Iris pigment epithelial cell (primary cell): Measurements from ENCODE around the gene OSTM1.

ENCODE experiments used
- DNase-seq: peaks from one replicate; pipeline ENCODE4 v3.0.0-alpha.2; 2011; ENCODE audit warnings: low read depth

The OSTM1 gene

GRCh38 chr6:108102965-108103364 lies 28.4 kb upstream of the OSTM1 start:
- no peak for DNase-seq

- DNase-seq = no peak
Observed at GRCh38 chr6:108100003-108100402, 25.5 kb upstream of the OSTM1 start.

- no peak for DNase-seq
Observed at GRCh38 chr6:108097882-108098281, 23.3 kb upstream of the OSTM1 start.

DNA sequence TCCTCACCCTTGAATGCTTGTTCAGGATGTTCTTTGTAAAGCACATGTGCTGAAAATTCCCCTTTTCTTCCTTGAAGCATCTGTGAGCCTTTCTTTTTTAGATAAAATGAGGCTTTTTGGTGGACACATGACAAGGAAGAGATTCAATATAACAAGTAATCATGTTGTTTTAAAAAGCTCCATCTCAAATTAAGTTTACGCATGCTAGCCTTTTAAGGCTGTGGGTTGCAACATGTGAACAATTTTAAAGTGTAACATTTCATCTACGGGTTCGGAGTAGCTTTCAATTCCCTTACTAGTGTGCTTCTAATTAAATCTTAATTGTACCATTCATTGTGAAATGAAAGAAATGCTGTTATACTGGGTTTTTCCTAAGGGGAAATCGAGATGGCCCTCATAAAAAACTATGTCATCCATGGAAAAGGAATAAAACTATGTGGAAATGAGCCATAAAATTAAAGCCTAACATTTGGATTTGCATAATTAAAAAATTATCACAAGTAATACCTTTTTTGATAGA lies 19.3 kb upstream of the OSTM1 start:
- no peak for DNase-seq

DNA sequence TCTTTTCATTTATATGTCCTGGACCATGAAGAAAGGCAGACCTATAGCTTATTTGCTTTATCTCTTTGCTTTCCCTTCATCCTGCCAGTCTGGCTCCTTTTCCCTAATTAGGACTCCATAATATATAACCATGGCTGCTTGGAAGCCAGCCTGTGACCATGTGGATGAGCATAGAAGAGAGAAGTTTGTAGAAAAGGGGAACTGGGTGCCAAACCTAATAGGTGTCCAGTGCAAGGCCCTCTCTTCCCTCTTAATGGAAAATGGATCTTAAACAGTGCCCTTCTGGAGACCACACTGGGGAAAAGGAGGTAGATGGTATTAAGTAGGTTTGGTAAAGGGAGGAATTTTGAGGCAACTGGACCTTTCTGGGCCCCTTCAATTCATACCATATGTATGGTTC lies 16.7 kb upstream of the OSTM1 start:
- no peak for DNase-seq

DNA sequence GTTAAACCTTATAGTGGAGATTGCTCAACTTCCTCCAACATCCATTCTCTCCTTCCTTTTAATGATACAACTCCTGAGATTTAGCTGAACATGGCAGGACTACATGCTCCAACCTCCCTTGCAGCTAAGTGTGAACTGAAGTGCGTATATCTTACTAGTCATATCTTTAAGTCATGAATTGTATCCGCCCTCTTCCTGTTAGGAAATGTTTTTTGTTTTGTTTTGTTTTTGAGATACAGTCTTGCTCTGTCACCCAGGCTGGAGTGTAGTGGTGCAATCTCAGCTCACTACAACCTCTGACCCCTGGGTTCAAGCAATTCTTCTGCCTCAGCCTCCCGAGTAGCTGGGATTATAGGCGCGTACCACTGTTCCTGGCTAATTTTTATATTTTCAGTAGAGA lies 8.8 kb upstream of the OSTM1 start:
- peak; percentile 12 for DNase-seq

GRCh38 chr6:108082539-108082938 lies 8.0 kb upstream of the OSTM1 start:
- no peak for DNase-seq

- DNase-seq = peak; percentile 77
Observed at GRCh38 chr6:108080010-108080780, 5.7 kb upstream of the OSTM1 start.

DNA sequence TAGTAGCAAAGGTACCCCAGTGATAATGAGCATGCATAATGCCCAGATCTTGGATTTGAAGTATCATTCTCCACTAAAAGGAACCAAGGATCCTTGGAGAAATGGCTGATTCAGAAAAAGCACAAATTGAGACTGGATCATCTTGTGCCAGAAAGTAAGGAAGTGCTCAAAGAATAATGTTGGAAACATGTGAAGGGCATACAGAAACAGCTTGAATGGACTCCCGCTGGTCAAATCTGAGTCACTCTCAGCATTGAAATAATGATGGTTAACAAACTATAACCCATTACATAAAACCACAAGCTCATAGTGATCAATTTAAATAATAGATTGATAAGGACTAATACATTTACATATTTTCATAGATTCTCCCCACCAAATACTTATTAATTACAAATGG lies 3.6 kb upstream of the OSTM1 start:
- DNase-seq = peak; percentile 10

GRCh38 chr6:108074057-108074358 lies 533 bp downstream of the OSTM1 start:
- DNase-seq = no peak

GRCh38 chr6:108071736-108072276 lies 2.7 kb downstream of the OSTM1 start:
- DNase-seq = no peak

- no peak for DNase-seq
Observed at GRCh38 chr6:108068618-108069017, 5.9 kb downstream of the OSTM1 start.

DNA sequence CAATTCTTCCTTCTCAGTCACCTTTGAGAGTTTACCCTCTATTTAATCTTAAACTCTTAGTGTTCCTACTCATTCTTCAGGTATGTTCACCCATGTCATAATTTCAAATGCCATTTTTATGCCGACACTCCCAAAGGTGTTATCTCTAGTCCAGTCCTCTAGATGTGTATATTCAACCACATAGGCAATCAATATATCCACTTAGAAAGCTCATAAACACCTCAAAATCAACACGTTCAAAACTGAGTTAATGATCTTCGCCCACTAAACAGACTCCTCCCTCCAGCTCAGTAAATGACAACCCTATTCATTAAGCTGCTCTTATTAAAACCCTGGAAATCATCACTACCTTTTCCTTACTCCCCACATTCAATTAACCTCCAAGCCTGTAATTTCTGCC lies 6.4 kb downstream of the OSTM1 start:
- no peak for DNase-seq

GRCh38 chr6:108052706-108053105 lies 21.8 kb downstream of the OSTM1 start:
- no peak for DNase-seq

- no peak for DNase-seq
Observed at GRCh38 chr6:108051481-108051880, 23.1 kb downstream of the OSTM1 start.

DNA sequence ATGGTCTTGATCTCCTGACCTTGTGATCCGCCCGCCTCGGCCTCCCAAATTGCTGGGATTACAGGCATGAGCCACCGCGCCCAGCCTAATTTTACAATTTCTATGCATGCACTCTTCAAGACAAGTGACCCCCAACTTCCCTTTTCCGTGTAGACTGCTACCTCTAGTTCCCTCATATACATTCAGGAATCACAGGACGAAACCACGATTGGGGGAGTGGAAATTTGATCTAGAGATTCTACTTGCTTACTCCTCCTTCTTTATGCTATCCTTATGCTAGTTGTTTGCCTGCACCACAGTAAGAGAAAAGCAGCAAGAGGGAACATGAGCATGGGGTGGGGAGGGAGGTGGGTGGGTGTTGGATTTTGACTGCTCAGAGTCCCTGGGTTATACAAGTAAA lies 34.9 kb downstream of the OSTM1 start:
- DNase-seq = no peak

- DNase-seq = no peak
Observed at GRCh38 chr6:108036884-108037283, 37.7 kb downstream of the OSTM1 start.

- DNase-seq = no peak
Observed at GRCh38 chr6:108031968-108032367, 42.6 kb downstream of the OSTM1 start.

DNA sequence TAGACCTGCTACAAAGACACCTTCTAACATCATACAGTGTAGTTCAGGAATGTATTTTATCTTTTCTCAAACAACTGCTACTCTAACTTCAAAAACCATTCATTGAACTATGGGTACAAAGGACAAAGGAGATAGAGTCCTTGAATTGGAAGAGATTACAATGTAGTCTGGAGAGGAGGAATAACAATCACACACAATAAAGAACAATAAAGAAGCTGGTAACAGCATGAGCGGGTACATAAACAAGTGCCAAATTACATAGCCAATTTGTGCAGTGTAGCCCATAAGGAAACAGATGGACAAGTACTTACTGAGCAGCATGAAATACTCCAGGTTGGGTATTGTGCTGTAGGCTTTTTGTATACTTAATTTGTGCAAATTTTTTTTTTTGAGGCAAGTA lies 44.3 kb downstream of the OSTM1 start:
- no peak for DNase-seq

GRCh38 chr6:108029226-108029921 lies 45.2 kb downstream of the OSTM1 start:
- no peak for DNase-seq

DNA sequence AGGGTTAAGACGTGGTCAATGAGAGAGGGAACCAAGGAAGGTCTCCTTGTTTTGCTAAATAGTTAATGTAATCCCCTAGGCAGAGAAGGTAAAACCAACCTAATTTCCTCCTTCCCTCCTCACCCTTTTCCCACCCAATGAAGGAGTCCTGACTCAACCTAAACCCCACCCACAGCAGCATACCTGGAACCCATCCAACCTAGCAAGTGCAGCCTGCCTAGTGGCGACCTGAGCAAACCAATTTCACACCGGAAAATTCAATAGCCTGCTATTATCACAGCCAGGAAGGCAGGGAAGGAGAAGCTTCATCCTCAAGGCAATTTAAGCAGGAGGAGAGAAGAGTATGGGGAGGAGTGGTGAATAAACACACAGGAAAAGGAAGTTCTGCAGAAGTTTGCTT lies 46.9 kb downstream of the OSTM1 start:
- peak; percentile 23 for DNase-seq

GRCh38 chr6:108027056-108027455 lies 47.5 kb downstream of the OSTM1 start:
- no peak for DNase-seq

DNA sequence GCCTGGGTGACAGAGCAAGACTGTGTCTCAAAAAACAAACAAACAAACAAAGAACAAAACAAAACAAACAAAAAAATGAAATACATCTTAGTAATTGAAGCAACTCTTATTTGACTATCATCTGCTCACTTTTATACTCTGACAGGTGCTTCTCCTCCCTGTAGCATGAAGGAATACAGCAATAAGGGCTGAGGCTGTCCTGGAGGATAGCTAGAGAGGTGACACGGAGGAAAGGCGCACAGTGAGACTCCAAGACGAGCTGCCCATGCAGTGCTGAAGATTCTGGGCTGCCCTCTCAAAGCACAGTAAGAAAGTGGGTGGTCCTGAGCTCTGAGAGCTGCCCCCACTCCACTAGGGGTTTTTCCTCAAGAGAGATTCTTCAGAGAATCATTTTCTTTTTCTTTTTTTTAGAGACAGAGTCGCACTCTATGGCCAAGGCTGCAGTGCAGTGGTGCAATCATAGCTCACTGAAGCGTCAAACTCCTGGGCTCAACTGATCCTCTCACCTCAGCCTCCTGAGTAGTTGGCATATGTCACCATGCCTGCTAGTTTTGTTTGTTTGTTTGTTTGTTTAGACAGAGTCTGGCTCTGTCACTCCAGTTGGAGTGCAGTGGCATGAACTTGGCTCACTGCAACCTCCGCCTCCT lies 50.0 kb downstream of the OSTM1 start:
- DNase-seq = no peak
